Smooth muscle cell of bladder (primary cell): ENCODE measurements around the gene OR10J1. TPM values are rescaled to one million over a fixed set of nuclear protein-coding genes. Genes with fewer than 3 reads are reported as not detected.

Experiments
- total RNA-seq: library from RNA; depleted of rRNA; stranded (reverse); fragments of >200 nt; gene quantifications from 2 replicates; pipeline ENCODE4 v1.2.3, GENCODE V29; 2014

Gene OR10J1, protein sequence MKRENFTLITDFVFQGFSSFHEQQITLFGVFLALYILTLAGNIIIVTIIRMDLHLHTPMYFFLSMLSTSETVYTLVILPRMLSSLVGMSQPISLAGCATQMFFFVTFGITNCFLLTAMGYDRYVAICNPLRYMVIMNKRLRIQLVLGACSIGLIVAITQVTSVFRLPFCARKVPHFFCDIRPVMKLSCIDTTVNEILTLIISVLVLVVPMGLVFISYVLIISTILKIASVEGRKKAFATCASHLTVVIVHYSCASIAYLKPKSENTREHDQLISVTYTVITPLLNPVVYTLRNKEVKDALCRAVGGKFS
- not detected in 2 replicates for total RNA-seq

GRCh38 chr1:159439422-159439821, at the start of gene OR10J1:
Gene OR10J1 (plus strand): TSS chr1:159439722. CDS start chr1:159439792, 70 bp downstream.

DNA sequence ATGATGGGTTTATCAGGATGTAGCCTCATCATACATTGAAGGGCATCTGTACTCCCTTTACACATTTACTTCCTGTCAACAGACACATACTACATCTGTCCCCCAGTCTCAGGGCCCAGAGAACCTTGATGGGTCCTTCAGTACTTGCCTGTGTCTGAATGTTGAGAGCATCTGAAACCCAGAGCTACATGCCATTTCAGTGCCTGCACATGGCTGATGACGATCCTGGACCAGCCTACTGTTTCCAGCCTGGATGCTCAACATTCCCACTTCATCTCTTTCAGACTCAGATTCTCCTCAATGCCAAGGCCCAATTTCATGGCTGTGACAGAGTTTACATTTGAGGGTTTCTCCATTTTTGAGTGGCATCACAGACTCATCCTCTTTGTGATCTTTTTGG, 7.6 kb upstream of the OR10J1 start, which contains the start of gene OR10J4:
TSS of gene OR10J4 (plus strand) at position 301 of the 400 bp plus-strand sequence.

Other genes starting within 250 kb of the OR10J1 start
- gene ACKR1, start 234.8 kb upstream of the OR10J1 start, total RNA-seq: not detected in 2 replicates
- not detected in 2 replicates for gene FCER1A, start 137.4 kb upstream of the OR10J1 start, total RNA-seq
- not detected in 2 replicates for gene OR10J4, start 7.5 kb upstream of the OR10J1 start, total RNA-seq
- gene OR10J5, start 96.3 kb downstream of the OR10J1 start, total RNA-seq: not detected in 2 replicates
- not detected in 2 replicates for gene APCS, start 148.1 kb downstream of the OR10J1 start, total RNA-seq